Kidney (tissue), 14 donors: ENCODE data around the gene SRSF4. TPM values are rescaled to one million over a fixed set of nuclear protein-coding genes. Genes with fewer than 3 reads are reported as not detected.
"Not testable (repeated sequence)": the region's sequence is repeated elsewhere in the genome, so short reads cannot be mapped to it uniquely, and the experiment has no call there.

Experiments
- DNase-seq, 5 donors: peaks; one replicate each; pipeline ENCODE4 v3.0.0-alpha.2; 2013 to 2020
- FAIRE-seq: peaks from 2 replicates; lab custom pipeline; 2012; peaks lifted over from hg19 to GRCh38; lab: Jason Lieb, UNC
- H3K27ac ChIP-seq, 2 donors: one replicate each; pipeline ENCODE4 v1.7.0; 2013; ENCODE audit warnings: low read depth in 2 of 2, low read length in 2 of 2, inconsistent platforms in 1 of 2
- H3K27me3 ChIP-seq: one replicate; pipeline ENCODE4 v1.7.1; 2013; ENCODE audit warnings: low read length, inconsistent platforms; ENCODE audit not compliant: control insufficient read depth, insufficient read depth
- H3K36me3 ChIP-seq, 3 donors: one replicate each; pipeline versions ENCODE4 v1.7.0 to v1.7.1; 2013; ENCODE audit warnings: low read length in 3 of 3, control low read depth in 1 of 3, inconsistent platforms in 1 of 3; ENCODE audit not compliant: insufficient read depth in 3 of 3, control insufficient read depth in 2 of 3
- H3K4me1 ChIP-seq, 3 donors: one replicate each; pipeline versions ENCODE4 v1.7.0 to v1.7.1; 2013; ENCODE audit warnings: low read length in 3 of 3, inconsistent platforms in 1 of 3, low read depth in 1 of 3; ENCODE audit not compliant: control insufficient read depth in 2 of 3, insufficient read depth in 2 of 3
- H3K4me3 ChIP-seq, 3 donors: one replicate each; pipeline versions ENCODE4 v1.7.0 to v1.8.1; 2013; ENCODE audit warnings: low read length in 3 of 3, control low read depth in 1 of 3, inconsistent platforms in 1 of 3
- H3K9ac ChIP-seq, 3 donors: one replicate each; pipeline versions ENCODE4 v1.7.0 to v1.7.1; 2013; ENCODE audit warnings: low read length in 3 of 3, control low read depth in 1 of 3, inconsistent platforms in 1 of 3
- H3K9me3 ChIP-seq, 3 donors: one replicate each; pipeline versions ENCODE4 v1.7.0 to v1.7.1; 2013; ENCODE audit warnings: low read length in 3 of 3, control low read depth in 1 of 3, inconsistent platforms in 1 of 3; ENCODE audit not compliant: control insufficient read depth in 2 of 3, insufficient read depth in 1 of 3
- CTCF ChIP-seq: IDR thresholded peaks from 3 replicates; pipeline ENCODE4 v1.5.1; 2012; ENCODE audit warnings: mild to moderate bottlenecking, moderate library complexity, borderline replicate concordance; ENCODE audit not compliant: insufficient read depth; ENCODE audit errors: extremely low read depth
- intact Hi-C: fragments of 100-400 bp; cut with DNase I; formaldehyde crosslinking; loops from one replicate; pipeline ENCODE4 v1.11.1; 2022
- polyA plus RNA-seq: library from polyadenylated mRNA; stranded (reverse); fragments of 350-450 nt; fragmentation: Illumina TruSeq; extraction: RNeasy Lipid Tissue Mini Kit (QIAGEN cat#74804); gene quantifications from one replicate; pipeline ENCODE4 v1.2.3, GENCODE V29; 2014; ENCODE audit warnings: low read depth, low replicate concordance; ENCODE audit not compliant: insufficient read depth
- total RNA-seq: library from RNA; stranded (reverse); fragmentation: NEBNext Ultra II Directional; extraction: Animal tissue kit (Norgen Biotek cat#: 25700); gene quantifications from one replicate; pipeline ENCODE4 v1.2.1, GENCODE V29; 2021
- donor health status: control.
- donor health status: control.
- donor health status: control.
- donor health status: control.
- donor health status: control.
- donor health status: DM: yes; HTN: yes; CAD: no.
- donor health status: Normal renal cell carcinoma (clear cell type).

The SRSF4 gene
- total and polyA plus RNA-seq, 2 donors from 2014 or later: 48.4 to 72.3 TPM

DNA sequence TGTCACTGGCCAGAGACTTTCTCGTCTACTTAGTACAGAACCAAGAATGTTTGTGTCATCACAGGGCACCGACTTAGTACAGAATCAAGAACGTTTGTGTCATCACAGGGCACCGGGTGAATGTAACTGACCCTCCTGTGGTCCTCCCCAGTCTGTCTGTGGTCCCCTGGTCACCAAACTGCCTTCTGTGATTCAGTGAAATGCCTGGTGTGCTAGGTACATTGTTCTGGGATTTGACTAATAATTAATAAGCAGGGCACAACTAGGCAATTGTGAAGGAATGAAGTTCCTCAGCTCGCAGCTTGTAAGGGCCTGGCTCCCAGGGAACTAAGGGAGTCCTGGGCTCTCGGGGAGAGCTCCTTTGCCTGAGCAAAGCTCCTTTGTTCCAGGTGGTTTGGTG is 41.8 kb upstream of the SRSF4 start:
- DNase-seq (no peak), FAIRE-seq (no peak)
- H3K4me3 ChIP-seq: no peak overlapping the region
- H3K36me3 ChIP-seq: peaks cover 0 to 2% (median 0%) of the 10 kb centered on the region in 3 donors
- H3K9me3 ChIP-seq: no peaks in the 10 kb centered on the region
- intact Hi-C loops: no loop called here
- H3K27ac ChIP-seq: no peak overlapping the region
- H3K4me1 ChIP-seq: no peaks in the 10 kb centered on the region
- no peak for TF ChIP-seq CTCF
- no peaks in the 10 kb centered on the region for H3K27me3 ChIP-seq
- no peak overlapping the region for H3K9ac ChIP-seq

DNA sequence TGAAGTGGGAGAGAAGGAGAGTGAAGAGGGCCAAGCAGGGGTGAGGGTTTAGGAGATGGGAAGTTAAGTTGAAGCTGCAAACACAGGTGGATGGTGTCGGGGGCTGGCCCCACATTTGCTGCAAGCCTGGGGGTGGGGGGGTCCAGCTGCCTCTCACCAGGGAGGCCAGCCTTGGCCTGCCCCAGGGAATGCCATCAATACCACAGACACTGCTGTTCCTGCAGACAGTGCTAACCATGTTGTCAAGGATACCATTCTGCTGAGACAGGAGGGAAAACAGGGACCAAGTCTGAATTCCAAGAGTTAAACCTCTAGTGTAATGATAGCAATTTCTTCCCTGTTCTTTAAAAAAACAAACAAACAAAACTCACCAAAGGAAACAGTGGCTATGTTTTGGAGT is 41.0 kb upstream of the SRSF4 start:
- no peak for FAIRE-seq
- Histone ChIP-seq H3K9me3 (no peaks in the 10 kb centered on the region), H3K9ac (no peak overlapping the region), H3K36me3 (peaks cover 0 to 2% (median 0%) of the 10 kb centered on the region in 3 donors), H3K27ac (no peak overlapping the region), H3K4me3 (no peak overlapping the region), H3K4me1 (no peaks in the 10 kb centered on the region), H3K27me3 (no peaks in the 10 kb centered on the region)
- DNase-seq: no peak
- intact Hi-C loops: no loop called here
- no peak for TF ChIP-seq CTCF

DNA sequence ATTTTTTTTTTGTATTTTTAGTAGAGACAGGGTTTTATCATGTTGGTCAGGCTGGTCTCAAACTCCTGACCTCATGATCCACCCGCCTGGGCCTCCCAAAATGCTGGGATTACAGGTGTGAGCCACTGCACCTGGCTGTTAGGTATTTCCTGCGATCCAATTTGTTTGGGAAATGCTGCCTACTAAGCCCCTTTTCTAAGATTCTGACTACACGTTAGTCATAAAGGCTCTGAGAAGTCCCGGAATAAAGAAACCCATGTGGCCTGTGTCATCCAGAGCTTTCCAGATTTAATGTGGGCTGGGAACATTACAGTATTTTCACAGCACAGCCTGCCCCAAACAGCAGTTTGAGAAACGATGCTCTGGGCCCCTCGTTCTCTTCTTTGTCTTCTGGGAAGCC is 40.6 kb upstream of the SRSF4 start:
- H3K4me3 ChIP-seq, intact Hi-C loops, H3K36me3 ChIP-seq, H3K9ac ChIP-seq, DNase-seq, H3K27ac ChIP-seq, H3K9me3 ChIP-seq, FAIRE-seq, H3K27me3 ChIP-seq, H3K4me1 ChIP-seq: not testable (repeated sequence)

GRCh38 chr1:29221296-29221695 is 39.6 kb upstream of the SRSF4 start:
- DNase-seq (no peak), FAIRE-seq (no peak)
- Histone ChIP-seq H3K27me3 (no peaks in the 10 kb centered on the region), H3K36me3 (peaks cover 0 to 2% (median 0%) of the 10 kb centered on the region in 3 donors), H3K27ac (no peak overlapping the region), H3K4me3 (no peak overlapping the region), H3K9ac (no peak overlapping the region), H3K4me1 (no peaks in the 10 kb centered on the region), H3K9me3 (no peaks in the 10 kb centered on the region)
- intact Hi-C loops: no loop called here
- TF ChIP-seq CTCF: no peak
